Astrocyte of the spinal cord (primary cell): Measurements from ENCODE around the gene DLG5.

Source experiments
- DNase-seq: peaks from one replicate; pipeline ENCODE4 v3.0.0; 2011; ENCODE audit warnings: low read depth, low spot score
- H3K4me3 ChIP-seq: 2 replicates; pipeline ENCODE4 v1.5.1; 2011; ENCODE audit warnings: low read depth, mild to moderate bottlenecking, low read length, moderate library complexity
- in situ Hi-C: cut with HindIII; loops from 2 replicates; pipeline ENCODE4 v1.10.0; 2017; ENCODE audit warnings: low sequenced_read_pairs
- TF ChIP-seq, protein P1 (sequence below): IDR thresholded peaks from 2 replicates; pipeline ENCODE4 v1.5.1; 2012; ENCODE audit warnings: low read depth, mild to moderate bottlenecking, low read length, inconsistent platforms

DLG5 gene

DNA sequence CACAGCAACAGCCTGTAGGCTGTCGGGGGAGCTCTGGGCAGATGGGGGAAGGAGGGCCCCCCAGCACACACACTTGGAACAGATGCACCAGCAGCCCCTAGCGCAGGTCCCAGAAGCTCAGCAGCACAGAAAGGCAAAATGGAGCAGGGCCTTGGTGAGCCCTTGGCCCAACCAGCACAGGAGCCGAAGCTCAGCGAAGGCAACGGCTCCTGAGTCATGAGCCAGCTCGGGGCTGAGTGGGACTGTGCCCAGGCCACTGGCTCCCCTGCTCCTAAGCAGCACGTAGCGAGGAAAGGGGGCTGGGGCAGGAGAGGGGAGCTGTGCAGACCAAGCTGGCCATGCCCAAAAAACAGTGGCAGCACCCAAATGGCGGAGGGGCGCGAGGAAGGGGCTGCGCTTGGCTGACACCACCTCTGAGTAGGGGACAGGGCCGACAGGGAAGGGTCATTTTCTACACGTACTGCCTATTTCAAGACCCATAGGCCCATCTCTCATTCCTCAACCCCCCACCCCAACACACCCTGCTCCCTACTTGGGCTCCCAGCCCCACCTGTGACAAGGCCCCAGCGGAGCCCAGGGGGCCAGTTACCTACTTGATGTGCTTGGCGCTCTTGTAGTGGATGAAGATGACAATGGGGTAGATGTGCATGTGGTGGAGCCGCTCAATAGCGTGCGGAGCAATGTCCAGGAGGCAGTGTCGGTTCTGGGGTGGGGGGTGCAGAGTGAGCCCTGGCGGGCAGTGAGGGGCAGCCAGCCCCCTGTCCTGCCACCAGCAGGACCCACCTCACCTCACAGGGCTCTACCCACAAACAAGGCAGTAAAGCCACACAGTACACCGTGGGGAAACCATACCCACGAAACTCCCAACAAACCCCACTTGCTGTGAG, 132.1 kb downstream of the DLG5 start:
- in situ Hi-C loops: no loop called here
- TF ChIP-seq, protein P1, sequence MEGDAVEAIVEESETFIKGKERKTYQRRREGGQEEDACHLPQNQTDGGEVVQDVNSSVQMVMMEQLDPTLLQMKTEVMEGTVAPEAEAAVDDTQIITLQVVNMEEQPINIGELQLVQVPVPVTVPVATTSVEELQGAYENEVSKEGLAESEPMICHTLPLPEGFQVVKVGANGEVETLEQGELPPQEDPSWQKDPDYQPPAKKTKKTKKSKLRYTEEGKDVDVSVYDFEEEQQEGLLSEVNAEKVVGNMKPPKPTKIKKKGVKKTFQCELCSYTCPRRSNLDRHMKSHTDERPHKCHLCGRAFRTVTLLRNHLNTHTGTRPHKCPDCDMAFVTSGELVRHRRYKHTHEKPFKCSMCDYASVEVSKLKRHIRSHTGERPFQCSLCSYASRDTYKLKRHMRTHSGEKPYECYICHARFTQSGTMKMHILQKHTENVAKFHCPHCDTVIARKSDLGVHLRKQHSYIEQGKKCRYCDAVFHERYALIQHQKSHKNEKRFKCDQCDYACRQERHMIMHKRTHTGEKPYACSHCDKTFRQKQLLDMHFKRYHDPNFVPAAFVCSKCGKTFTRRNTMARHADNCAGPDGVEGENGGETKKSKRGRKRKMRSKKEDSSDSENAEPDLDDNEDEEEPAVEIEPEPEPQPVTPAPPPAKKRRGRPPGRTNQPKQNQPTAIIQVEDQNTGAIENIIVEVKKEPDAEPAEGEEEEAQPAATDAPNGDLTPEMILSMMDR: no peak
- DNase-seq: no peak

DNA sequence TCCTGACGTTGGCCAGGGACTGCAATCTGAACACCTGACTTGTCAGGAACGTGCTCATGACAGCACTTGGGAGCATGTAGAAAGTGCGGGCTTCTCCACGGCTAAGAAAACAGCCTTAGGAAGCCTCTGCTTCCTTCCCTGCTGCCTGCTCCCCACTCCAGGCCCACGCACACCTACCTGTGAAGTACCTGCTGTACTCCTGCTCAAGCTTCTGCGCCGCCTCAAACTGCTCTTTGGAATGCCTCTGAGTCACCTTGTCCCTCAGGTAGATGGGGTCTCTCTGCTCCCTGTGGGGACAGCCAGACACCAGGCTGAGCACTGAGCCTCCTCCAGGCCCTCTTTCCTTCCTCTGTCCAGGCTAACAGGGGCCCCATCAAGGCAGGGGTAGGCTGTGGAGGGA, 132.7 kb downstream of the DLG5 start:
- no peak for DNase-seq
- no peak overlapping the region for H3K4me3 ChIP-seq
- in situ Hi-C loops: no loop called here
- TF ChIP-seq, protein P1: no peak

More for the DNA sequence above, 132.1 kb downstream of the DLG5 start:
- H3K4me3 ChIP-seq: no peak overlapping the region

DNA sequence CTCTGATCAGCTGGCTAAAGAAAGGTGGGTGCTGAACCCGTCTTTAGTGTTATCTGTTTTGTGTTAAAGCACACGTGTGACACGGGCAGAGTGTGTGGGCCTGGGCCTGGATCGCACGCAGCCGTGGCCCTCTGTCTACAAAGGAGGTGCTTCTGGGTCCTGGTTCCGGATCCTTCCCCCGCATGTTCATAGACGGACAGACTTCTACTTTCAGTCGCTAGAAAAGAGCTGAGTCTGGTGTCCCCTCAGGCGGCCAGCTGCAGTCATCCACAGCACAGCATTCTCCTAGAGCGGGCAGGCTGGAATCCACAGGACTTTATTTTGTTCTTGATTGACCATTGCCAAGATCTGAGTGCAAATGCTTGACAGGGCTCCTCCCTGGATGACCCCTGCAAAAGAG, 134.4 kb downstream of the DLG5 start:
- DNase-seq: no peak
- in situ Hi-C loops: no loop called here
- TF ChIP-seq, protein P1: no peak
- H3K4me3 ChIP-seq: no peak overlapping the region

DNA sequence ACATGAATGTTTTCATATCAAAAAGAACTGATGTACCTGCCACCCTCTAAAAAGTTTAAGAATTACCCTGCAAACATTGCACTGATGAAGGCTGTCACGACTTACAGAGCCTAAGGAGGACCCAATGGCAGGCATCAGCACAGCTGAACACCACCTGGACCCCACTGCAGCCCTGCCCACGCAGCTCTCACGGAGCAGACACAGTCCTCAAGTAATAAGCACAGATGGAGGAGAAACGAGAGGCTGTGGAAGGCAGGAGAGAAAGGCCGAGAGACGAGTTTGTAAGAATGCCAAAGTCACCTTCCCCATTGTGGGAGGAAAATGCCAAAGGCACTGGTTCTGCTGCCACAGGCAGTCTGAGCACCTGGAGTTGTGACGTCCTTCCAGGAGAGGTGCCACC, 135.0 kb downstream of the DLG5 start:
- DNase-seq: no peak
- no peak overlapping the region for H3K4me3 ChIP-seq
- in situ Hi-C loops: no loop called here
- TF ChIP-seq, protein P1: no peak

DNA sequence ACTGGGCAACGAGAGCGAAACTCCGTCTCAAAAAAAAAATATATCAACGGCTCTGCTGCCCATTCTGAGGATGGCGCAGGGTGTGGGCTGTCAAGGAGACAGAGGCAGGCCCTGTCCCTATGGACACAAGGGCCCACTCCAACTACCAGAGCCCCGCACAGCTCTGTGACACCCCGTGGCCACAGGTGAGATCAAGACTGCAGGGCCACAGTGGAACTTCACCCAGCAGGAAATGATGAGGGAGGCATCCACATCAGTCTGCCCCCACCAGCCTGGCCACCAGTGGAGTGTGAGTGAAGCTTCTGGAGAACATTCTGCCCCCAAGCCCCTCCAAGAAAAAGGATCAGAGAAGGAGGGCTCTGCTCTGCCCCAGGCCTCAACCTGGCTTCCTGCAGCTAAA, 136.7 kb downstream of the DLG5 start:
- no peak for DNase-seq
- TF ChIP-seq, protein P1: no peak
- in situ Hi-C loops: no loop called here
- H3K4me3 ChIP-seq: no peak overlapping the region

DNA sequence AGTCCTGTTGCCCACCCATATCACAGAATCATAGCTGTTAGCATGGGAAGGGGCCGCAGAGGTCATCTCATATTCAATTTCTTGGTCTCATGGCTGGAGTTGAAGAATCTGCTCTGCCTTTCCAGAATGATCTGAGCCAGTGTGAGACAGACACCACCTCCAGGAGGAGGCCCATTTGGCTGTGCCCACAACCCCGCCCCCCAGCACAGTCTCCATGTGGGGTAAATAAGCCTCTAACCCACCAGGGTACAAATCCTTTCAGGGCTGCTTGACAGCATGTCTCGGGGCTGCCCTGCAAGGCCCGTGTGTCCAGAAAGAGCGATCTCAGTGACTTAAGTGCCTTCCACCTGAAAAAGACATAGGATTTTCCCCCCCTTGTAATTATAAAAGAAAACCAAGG, 137.5 kb downstream of the DLG5 start:
- H3K4me3 ChIP-seq: no peak overlapping the region
- TF ChIP-seq, protein P1: no peak
- DNase-seq: no peak
- in situ Hi-C loops: no loop called here
